HL-60 (cell line): Measurements from ENCODE around the gene FOXL3.

ENCODE experiments used
- DNase-seq, 2 experiments: peaks; one replicate each; pipeline ENCODE4 v3.0.0-alpha.2; 2010 to 2020; ENCODE audit warnings: low read depth in 1 of 2, low spot score in 1 of 2
- H3K27ac ChIP-seq: fragments of 250-450 bp; sonication (Bioruptor Pico); replicated peaks from 2 replicates; pipeline ENCODE4 v1.5.1; 2020; ENCODE audit warnings: mild to moderate bottlenecking, moderate library complexity
- H3K27me3 ChIP-seq: fragments of 250-450 bp; sonication (Bioruptor Pico); 2 replicates; pipeline ENCODE4 v1.5.1; 2021; ENCODE audit warnings: mild to moderate bottlenecking, moderate library complexity; ENCODE audit not compliant: insufficient read depth, poor library complexity, severe bottlenecking
- H3K4me3 ChIP-seq: replicated peaks from 2 replicates; pipeline ENCODE4 v1.5.1; 2011; ENCODE audit warnings: mild to moderate bottlenecking, control low read depth, low read length; ENCODE audit not compliant: insufficient read depth
- CTCF ChIP-seq: IDR thresholded peaks from one replicate; pipeline ENCODE4 v1.5.1; 2011; ENCODE audit warnings: low read length, control low read depth, inconsistent platforms; ENCODE audit not compliant: insufficient read depth
- GABPA ChIP-seq: IDR thresholded peaks from 2 replicates; pipeline ENCODE4 v1.6.1; 2012; ENCODE audit warnings: low read depth
- POLR2AphosphoS5 ChIP-seq: IDR thresholded peaks from 2 replicates; pipeline ENCODE4 v1.6.1; 2012; ENCODE audit warnings: low read depth
- REST ChIP-seq: IDR thresholded peaks from 2 replicates; pipeline ENCODE4 v1.6.1; 2012; ENCODE audit warnings: low read depth; ENCODE audit not compliant: insufficient replicate concordance
- SPI1 ChIP-seq: IDR thresholded peaks from 2 replicates; pipeline ENCODE4 v1.6.1; 2012; ENCODE audit warnings: low read depth, mild to moderate bottlenecking, borderline replicate concordance

FOXL3 gene

GRCh38 chr7:300048-300447 lies 10.1 kb downstream of the FOXL3 start:
- DNase-seq = no peak
- no peak overlapping the region for H3K27ac ChIP-seq

GRCh38 chr7:300546-301290 lies 10.7 kb downstream of the FOXL3 start:
- no peak overlapping the region for H3K27ac ChIP-seq
- no peak for DNase-seq
- no peak for TF ChIP-seq POLR2AphosphoS5
- no peak for TF ChIP-seq CTCF
- no peak for TF ChIP-seq SPI1
- TF ChIP-seq REST = no peak
- no peak for TF ChIP-seq GABPA
- no peaks in the 10 kb centered on the region for H3K27me3 ChIP-seq
- H3K4me3 ChIP-seq = no peak overlapping the region

More at GRCh38 chr7:300048-300447, 10.1 kb downstream of the FOXL3 start:
- TF ChIP-seq POLR2AphosphoS5 (no peak), GABPA (no peak), REST (no peak), SPI1 (no peak), CTCF (no peak)
- Histone ChIP-seq H3K4me3 (no peak overlapping the region), H3K27me3 (no peaks in the 10 kb centered on the region)

- Histone ChIP-seq H3K27ac (no peak overlapping the region), H3K4me3 (no peak overlapping the region), H3K27me3 (no peaks in the 10 kb centered on the region)
- TF ChIP-seq CTCF (no peak), POLR2AphosphoS5 (no peak), SPI1 (no peak), REST (no peak), GABPA (no peak)
- no peak for DNase-seq
Measured at GRCh38 chr7:301291-302053, 11.5 kb downstream of the FOXL3 start.
